ENCODE results near the gene PEAK3. TPM values are rescaled to one million over a fixed set of nuclear protein-coding genes. Genes with fewer than 3 reads are reported as not detected.

The PEAK3 gene
- total and polyA plus RNA-seq, 2 experiments from 2014 or later = 0.15 TPM; not detected in 1

GRCh38 chr19:2244486-2244885 lies 37.5 kb downstream of the PEAK3 start:
- WGBS (ENCODE audit: low lambda C conversion rate, missing lambda C conversion rate) = 97% methylated on average over 21 of the region's 21 CpGs
- H3K27me3 ChIP-seq = no peaks in the 10 kb centered on the region
- no peaks in the 10 kb centered on the region for H3K9me2 ChIP-seq (replicated peaks; ENCODE audit: insufficient read depth)
- H3K4me1 ChIP-seq (ENCODE audit: insufficient read depth) = peaks cover 46% of the 10 kb centered on the region
- TF ChIP-seq EZH2 (IDR thresholded peaks at IDR 0.05; ENCODE audit: borderline replicate concordance) = no peak
- TF ChIP-seq CTCF (IDR thresholded peaks at IDR 0.05; ENCODE audit: poor library complexity) = no peak
- no peak for TF ChIP-seq EZH2phosphoT487 (IDR thresholded peaks at IDR 0.05; ENCODE audit: low read depth, severe bottlenecking, unreplicated experiment)
- H3K4me2 ChIP-seq = no peak overlapping the region
- peak overlapping the region; percentile 97 for H3K27ac ChIP-seq
- no peaks in the 10 kb centered on the region for H3K36me3 ChIP-seq (replicated peaks; ENCODE audit: insufficient read depth, low read depth)
- H2AFZ ChIP-seq = no peak overlapping the region
- peaks cover 60% of the 10 kb centered on the region for H3K79me2 ChIP-seq
- no peak overlapping the region for H3K4me3 ChIP-seq
- DNase-seq (ENCODE audit: low spot score) = no peak
- peaks cover 44% of the 10 kb centered on the region for H4K20me1 ChIP-seq (ENCODE audit: insufficient read depth, poor library complexity, severe bottlenecking)
- H3K9me3 ChIP-seq (ENCODE audit: low read depth) = no peaks in the 10 kb centered on the region

GRCh38 chr19:2244125-2244411 lies 37.9 kb downstream of the PEAK3 start:
- WGBS (ENCODE audit: low lambda C conversion rate, missing lambda C conversion rate) = 97% methylated on average over 12 of the region's 12 CpGs
- Histone ChIP-seq H3K27me3 (no peaks in the 10 kb centered on the region), H2AFZ (no peak overlapping the region), H4K20me1 (ENCODE audit: insufficient read depth, poor library complexity, severe bottlenecking) (peaks cover 48% of the 10 kb centered on the region), H3K79me2 (peaks cover 64% of the 10 kb centered on the region), H3K36me3 (replicated peaks; ENCODE audit: insufficient read depth, low read depth) (no peaks in the 10 kb centered on the region), H3K4me1 (ENCODE audit: insufficient read depth) (peaks cover 46% of the 10 kb centered on the region), H3K9me3 (ENCODE audit: low read depth) (no peaks in the 10 kb centered on the region), H3K27ac (peak overlapping the region; percentile 97), H3K4me3 (no peak overlapping the region), H3K4me2 (no peak overlapping the region), H3K9me2 (replicated peaks; ENCODE audit: insufficient read depth) (no peaks in the 10 kb centered on the region)
- no peak for DNase-seq (ENCODE audit: low spot score)
- TF ChIP-seq EZH2 (IDR thresholded peaks at IDR 0.05; ENCODE audit: borderline replicate concordance) = no peak
- TF ChIP-seq EZH2phosphoT487 (IDR thresholded peaks at IDR 0.05; ENCODE audit: low read depth, severe bottlenecking, unreplicated experiment) = no peak
- TF ChIP-seq CTCF (IDR thresholded peaks at IDR 0.05; ENCODE audit: poor library complexity) = no peak

GRCh38 chr19:2243274-2244124 lies 38.5 kb downstream of the PEAK3 start:
- Histone ChIP-seq H3K4me2 (peak overlapping the region; percentile 45), H3K9me3 (ENCODE audit: low read depth) (no peaks in the 10 kb centered on the region), H3K79me2 (peaks cover 69% of the 10 kb centered on the region), H2AFZ (no peak overlapping the region), H3K4me3 (no peak overlapping the region), H3K27me3 (no peaks in the 10 kb centered on the region), H3K27ac (peak overlapping the region; percentile 97), H3K9me2 (replicated peaks; ENCODE audit: insufficient read depth) (no peaks in the 10 kb centered on the region), H4K20me1 (ENCODE audit: insufficient read depth, poor library complexity, severe bottlenecking) (peaks cover 49% of the 10 kb centered on the region), H3K36me3 (replicated peaks; ENCODE audit: insufficient read depth, low read depth) (no peaks in the 10 kb centered on the region), H3K4me1 (ENCODE audit: insufficient read depth) (peaks cover 52% of the 10 kb centered on the region)
- DNase-seq (ENCODE audit: low spot score) = peak; percentile 77
- no peak for TF ChIP-seq EZH2 (IDR thresholded peaks at IDR 0.05; ENCODE audit: borderline replicate concordance)
- TF ChIP-seq EZH2phosphoT487 (IDR thresholded peaks at IDR 0.05; ENCODE audit: low read depth, severe bottlenecking, unreplicated experiment) = no peak
- no peak for TF ChIP-seq CTCF (IDR thresholded peaks at IDR 0.05; ENCODE audit: poor library complexity)
- 77% methylated on average over 31 of the region's 32 CpGs for WGBS (ENCODE audit: low lambda C conversion rate, missing lambda C conversion rate)

Data from hepatocyte (in vitro differentiated cells).